Epithelial cell of proximal tubule (primary cell): ENCODE data around the gene KAT14. TPM values are rescaled to one million over a fixed set of nuclear protein-coding genes. Genes with fewer than 3 reads are reported as not detected.
A peak's percentile ranks its signal among the peaks of the same experiment; 100 is the strongest.

Experiments used
- DNase-seq: peaks from one replicate; pipeline ENCODE4 v3.0.0-alpha.2; 2011; ENCODE audit warnings: low read depth
- H3K4me3 ChIP-seq: 2 replicates; pipeline ENCODE4 v1.5.1; 2011; ENCODE audit warnings: low read depth, mild to moderate bottlenecking, low read length
- total RNA-seq: library from RNA; depleted of rRNA; stranded (reverse); fragments of >200 nt; gene quantifications from 2 replicates; pipeline ENCODE4 v1.2.3, GENCODE V29; 2015
- TF ChIP-seq, protein P1 (sequence below): conservative IDR thresholded peaks from 2 replicates; pipeline ENCODE4 v1.5.1; 2012; ENCODE audit warnings: low read depth, mild to moderate bottlenecking, low read length

Gene KAT14
- total RNA-seq, 1 donor from 2014 or later, result 6.4 TPM

DNA sequence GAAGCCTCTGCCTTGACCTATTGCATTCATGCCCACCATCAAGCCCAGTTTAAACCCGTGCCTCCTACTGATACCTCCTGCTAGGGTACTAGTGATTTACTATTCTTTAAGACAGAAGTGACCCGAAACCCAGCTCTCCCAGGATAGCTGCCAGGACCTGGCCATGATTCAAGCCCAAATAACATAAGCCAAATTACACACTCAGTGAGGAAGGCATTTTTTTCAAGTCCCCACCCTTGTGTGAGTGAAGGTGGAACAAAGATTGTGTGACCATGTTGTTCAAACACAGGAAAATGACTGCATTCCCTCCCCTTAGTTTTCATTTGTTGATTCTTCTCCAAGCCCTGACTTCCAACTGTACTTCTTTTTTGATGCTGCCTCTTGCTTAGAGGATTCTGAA lies 3.7 kb upstream of the KAT14 start:
- no peak for DNase-seq
- TF ChIP-seq, protein P1, sequence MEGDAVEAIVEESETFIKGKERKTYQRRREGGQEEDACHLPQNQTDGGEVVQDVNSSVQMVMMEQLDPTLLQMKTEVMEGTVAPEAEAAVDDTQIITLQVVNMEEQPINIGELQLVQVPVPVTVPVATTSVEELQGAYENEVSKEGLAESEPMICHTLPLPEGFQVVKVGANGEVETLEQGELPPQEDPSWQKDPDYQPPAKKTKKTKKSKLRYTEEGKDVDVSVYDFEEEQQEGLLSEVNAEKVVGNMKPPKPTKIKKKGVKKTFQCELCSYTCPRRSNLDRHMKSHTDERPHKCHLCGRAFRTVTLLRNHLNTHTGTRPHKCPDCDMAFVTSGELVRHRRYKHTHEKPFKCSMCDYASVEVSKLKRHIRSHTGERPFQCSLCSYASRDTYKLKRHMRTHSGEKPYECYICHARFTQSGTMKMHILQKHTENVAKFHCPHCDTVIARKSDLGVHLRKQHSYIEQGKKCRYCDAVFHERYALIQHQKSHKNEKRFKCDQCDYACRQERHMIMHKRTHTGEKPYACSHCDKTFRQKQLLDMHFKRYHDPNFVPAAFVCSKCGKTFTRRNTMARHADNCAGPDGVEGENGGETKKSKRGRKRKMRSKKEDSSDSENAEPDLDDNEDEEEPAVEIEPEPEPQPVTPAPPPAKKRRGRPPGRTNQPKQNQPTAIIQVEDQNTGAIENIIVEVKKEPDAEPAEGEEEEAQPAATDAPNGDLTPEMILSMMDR, result no peak
- no peak overlapping the region for H3K4me3 ChIP-seq

DNA sequence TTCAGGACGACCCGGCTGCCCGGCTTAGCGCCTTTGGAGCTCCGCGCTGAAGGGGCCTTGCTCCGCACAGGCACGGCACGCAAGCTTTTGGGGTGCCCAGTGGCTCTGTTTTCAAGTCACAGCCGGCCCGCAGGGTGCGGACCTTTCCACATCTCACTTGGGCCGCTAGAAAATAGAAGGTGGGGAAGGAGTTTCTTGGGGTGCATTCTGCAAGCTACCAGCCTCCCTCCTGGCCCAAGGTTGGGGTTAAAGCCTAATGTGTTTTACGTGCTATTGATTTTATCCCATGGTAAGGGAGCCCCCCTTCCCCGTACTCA lies 561 bp downstream of the KAT14 start:
- TF ChIP-seq, protein P1, result no peak

DNA sequence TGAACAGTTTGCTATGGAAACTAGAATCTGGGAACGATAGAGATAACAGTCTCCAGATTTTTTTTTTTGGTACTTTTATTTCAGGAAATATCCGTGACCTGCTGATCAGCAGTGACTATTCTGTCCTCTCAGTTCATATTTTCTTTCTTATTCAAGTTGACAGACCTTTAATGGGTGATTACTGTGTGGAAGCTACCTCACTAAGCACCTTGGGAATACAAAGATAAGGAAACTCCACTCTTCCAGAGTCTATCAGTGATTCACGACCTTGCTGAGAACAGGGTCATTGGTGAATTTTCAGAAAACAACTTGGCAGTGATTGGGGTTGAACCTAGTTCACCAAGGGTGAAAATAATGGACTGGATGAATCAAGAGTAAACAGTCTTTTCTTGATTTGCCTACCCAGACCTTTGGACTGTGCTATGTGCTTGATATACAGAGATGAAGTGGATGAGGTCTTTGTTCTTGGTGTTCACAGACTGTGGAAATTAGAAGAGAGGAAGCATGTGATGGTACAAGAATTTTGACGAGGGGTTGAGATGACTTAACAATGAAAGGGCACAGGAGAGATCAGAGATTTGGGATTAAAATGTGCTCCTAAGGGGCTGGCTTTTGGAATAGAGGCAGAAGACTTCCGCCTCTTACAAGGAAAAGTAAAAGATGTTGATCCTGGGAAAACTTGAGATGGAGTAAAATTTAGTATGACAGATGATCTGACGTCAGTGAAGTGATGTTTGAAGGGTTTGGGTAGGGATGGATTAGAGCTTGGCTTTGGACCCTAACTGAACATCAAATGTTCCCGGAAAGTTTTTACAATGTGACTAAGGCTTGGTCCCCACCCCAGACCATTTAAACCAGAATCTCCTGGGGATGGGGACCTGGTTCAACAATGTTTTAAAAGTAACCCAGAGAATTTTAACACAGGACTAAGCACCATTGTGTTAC lies 1.2 kb downstream of the KAT14 start:
- H3K4me3 ChIP-seq, result peak overlapping the region; percentile 71
- no peak for DNase-seq
- TF ChIP-seq, protein P1, result no peak

More for the DNA sequence above, 561 bp downstream of the KAT14 start:
- H3K4me3 ChIP-seq, result peak overlapping the region; percentile 71
- DNase-seq, result no peak

DNA sequence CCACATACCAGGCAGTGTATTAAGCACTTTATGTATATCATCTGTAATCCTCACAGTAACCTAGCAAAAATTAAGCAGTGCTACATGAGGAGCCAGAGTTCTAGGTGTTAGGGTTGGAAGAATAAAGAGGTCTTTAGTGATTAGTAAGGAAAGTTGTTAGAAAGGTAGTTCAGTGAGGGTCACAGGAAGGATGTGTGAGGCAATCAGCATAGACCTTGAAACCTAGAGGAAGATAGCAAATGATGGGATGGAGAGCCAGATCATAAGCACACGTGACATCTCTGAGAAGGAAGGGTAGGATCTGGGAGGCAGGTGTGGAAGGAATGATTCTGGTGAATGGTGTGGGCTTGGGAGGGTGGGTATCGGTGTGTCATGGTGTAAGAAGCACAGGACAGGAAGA lies 2.2 kb downstream of the KAT14 start:
- DNase-seq, result no peak
- TF ChIP-seq, protein P1, result no peak
- H3K4me3 ChIP-seq, result no peak overlapping the region

DNA sequence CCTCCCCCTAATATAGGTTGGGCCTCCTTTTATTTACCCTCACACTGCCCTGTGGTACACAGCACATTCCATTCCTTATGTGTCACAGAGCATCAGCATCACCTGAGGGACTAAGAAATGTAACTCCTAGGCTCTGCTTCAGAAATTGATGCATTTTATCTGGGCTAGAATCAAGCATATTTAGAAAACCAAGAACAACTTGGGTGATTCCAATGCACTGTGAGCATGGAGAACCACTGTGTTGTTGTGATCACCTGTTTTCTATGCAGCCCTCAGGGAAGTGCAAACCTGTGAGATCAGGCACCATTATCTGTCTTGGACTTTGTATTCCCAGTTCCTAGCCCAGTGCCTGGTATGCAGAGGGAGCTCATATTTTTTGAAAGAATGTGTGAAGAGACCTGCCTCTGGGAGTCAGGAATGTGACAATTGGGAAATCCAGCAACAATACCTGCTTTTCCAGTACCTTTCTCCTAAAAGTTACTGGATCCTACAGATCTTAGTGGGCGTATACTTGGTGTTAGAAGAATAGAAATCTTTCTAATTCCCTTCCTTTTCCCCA lies 7.0 kb downstream of the KAT14 start:
- H3K4me3 ChIP-seq, result no peak overlapping the region
- TF ChIP-seq, protein P1, result no peak
- no peak for DNase-seq

DNA sequence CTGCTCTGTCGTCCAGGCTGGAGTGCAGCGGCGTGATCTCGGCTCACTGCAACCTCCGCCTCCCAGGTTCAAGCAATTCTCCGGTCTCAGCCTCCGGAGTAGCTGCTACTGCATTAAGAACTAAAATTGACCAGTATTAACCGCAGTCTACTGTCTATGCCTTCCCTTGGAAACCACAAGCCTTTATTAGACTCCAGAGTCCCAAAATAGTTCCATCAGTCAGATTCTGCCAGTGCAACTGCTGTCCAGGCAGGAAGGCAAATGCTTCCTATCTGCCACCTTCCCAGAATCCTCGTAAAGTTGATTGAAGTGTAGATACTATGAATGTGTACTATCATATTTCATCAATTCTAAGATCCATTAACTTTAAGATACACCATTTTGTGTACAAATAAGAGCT lies 16.7 kb downstream of the KAT14 start:
- no peak overlapping the region for H3K4me3 ChIP-seq
- TF ChIP-seq, protein P1, result no peak
- DNase-seq, result no peak
